Activated T-cell treated with anti-CD3 and anti-CD28 coated beads for 24 hours (primary cell): ENCODE results near the gene CGB5.

Experiments used
- DNase-seq: peaks from one replicate; pipeline ENCODE4 v3.0.0-alpha.2; 2020; ENCODE audit warnings: low read depth

The CGB5 gene

GRCh38 chr19:49086296-49086695, 42.6 kb downstream of the CGB5 start:
- no peak for DNase-seq

DNA sequence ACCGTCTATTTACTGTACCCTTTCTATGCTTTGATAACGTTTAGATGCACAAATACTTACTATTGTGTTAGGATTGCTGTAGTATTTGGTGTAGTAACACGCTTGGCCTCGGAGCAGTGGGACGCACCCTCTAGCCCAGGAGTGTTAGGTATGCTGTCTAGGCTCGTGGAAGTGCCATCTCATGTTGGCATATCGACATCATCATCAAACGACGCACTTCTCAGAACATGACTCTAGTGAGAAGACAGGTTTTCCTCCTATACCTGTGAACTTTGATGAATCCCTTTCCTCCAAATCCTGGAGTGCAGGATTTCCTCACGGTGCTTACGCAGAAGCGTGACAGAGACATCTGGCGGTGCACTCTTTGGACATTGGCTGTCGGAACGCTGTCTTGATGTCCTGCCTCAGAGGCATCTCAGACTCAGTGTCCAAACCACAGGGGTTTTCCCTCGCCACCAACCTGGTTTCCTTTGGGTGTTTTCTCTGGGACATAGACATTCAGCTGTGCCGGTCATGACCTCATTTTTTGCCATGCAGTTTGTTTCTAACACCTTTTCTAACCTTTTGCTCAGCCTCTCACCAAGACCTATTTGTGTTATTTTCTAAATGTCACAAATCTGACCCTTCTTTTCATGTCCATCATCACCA, 47.9 kb downstream of the CGB5 start:
- no peak for DNase-seq

GRCh38 chr19:49092686-49093085, 49.0 kb downstream of the CGB5 start:
- no peak for DNase-seq
